IMR-90 (cell line): ENCODE data around the gene TMEM114. TPM values are rescaled to one million over a fixed set of nuclear protein-coding genes. Genes with fewer than 3 reads are reported as not detected.

Experiments
- ATAC-seq: fragments of 200-7000 bp; cut with Tn5 transposase; 2 replicates; pipeline ENCODE4 v1.9.1; 2020; ENCODE audit warnings: low read depth, mild to moderate bottlenecking, moderate library complexity
- BruUV-seq: library from RNA; stranded (reverse); fragments of 400-500 nt; replicated peaks from 2 replicates; lab custom pipeline; 2021; lab: Mats Ljungman, UMichigan
- CTCF ChIA-PET: fragments of 300-600 bp; formaldehyde crosslinking; extraction: SDS; loops from one replicate; lab custom pipeline; 2021; ENCODE audit warnings: antibody characterized with exemption; lab: Yijun Ruan, JAX
- POLR2A ChIA-PET: fragments of 300-600 bp; sonication (Branson Sonifier 250); formaldehyde crosslinking; loops from one replicate; lab custom pipeline; 2022; ENCODE audit warnings: antibody characterized with exemption; ENCODE audit not compliant: unreplicated experiment; lab: Charles Lee
- DNase-seq: peaks from one replicate; pipeline ENCODE4 v3.0.0; 2013
- H2AFZ ChIP-seq: replicated peaks from 2 replicates; pipeline ENCODE3; 2013; ENCODE audit warnings: low read length, mild to moderate bottlenecking; ENCODE audit not compliant: poor library complexity
- H2AK5ac ChIP-seq: 2 replicates; pipeline ENCODE4 v1.6.1; 2013; ENCODE audit warnings: low read depth, low read length, inconsistent platforms
- H2AK9ac ChIP-seq: replicated peaks from 2 replicates; pipeline ENCODE3; 2013; ENCODE audit warnings: mild to moderate bottlenecking, low read depth, low read length, moderate library complexity; ENCODE audit not compliant: poor library complexity
- H2BK120ac ChIP-seq: 2 replicates; pipeline ENCODE4 v1.6.1; 2013; ENCODE audit warnings: low read depth, low read length, inconsistent platforms
- H2BK15ac ChIP-seq: 3 replicates; pipeline ENCODE4 v1.6.1; 2013; ENCODE audit warnings: low read depth, low read length, inconsistent platforms
- H2BK20ac ChIP-seq: 2 replicates; pipeline ENCODE4 v1.6.1; 2013; ENCODE audit warnings: low read depth, mild to moderate bottlenecking, inconsistent platforms, low read length, moderate library complexity
- H2BK5ac ChIP-seq: 2 replicates; pipeline ENCODE4 v1.6.1; 2013; ENCODE audit warnings: mild to moderate bottlenecking, low read depth, low read length, inconsistent platforms; ENCODE audit not compliant: poor library complexity, severe bottlenecking
- H3K14ac ChIP-seq: replicated peaks from 2 replicates; pipeline ENCODE4 v1.6.1; 2013; ENCODE audit warnings: low read depth, low read length, inconsistent platforms
- H3K18ac ChIP-seq: 2 replicates; pipeline ENCODE4 v1.6.1; 2013; ENCODE audit warnings: low read depth, low read length, control low read depth
- H3K23ac ChIP-seq: 2 replicates; pipeline ENCODE4 v1.6.1; 2013; ENCODE audit warnings: low read depth, low read length, inconsistent platforms
- H3K27ac ChIP-seq: 2 replicates; pipeline ENCODE4 v1.5.1; 2013; ENCODE audit warnings: mild to moderate bottlenecking, control low read depth, low read length; ENCODE audit not compliant: insufficient read depth
- H3K27me3 ChIP-seq: 2 replicates; pipeline ENCODE4 v1.6.1; 2013; ENCODE audit warnings: low read length; ENCODE audit not compliant: control insufficient read depth, insufficient read depth
- H3K36me3 ChIP-seq: 2 replicates; pipeline ENCODE4 v1.6.1; 2013; ENCODE audit warnings: low read length, mixed read lengths; ENCODE audit not compliant: control insufficient read depth, insufficient read depth
- H3K4ac ChIP-seq: 2 replicates; pipeline ENCODE4 v1.6.1; 2013; ENCODE audit warnings: low read depth, low read length, inconsistent platforms
- H3K4me1 ChIP-seq: 2 replicates; pipeline ENCODE4 v1.6.1; 2013; ENCODE audit warnings: low read length, mixed read lengths; ENCODE audit not compliant: control insufficient read depth, insufficient read depth
- H3K4me2 ChIP-seq: 2 replicates; pipeline ENCODE4 v1.6.1; 2013; ENCODE audit warnings: low read depth, mild to moderate bottlenecking, control low read depth, low read length, moderate library complexity
- H3K4me3 ChIP-seq: 2 replicates; pipeline ENCODE4 v1.5.1; 2013; ENCODE audit warnings: low read depth, mild to moderate bottlenecking, control low read depth, low read length, moderate library complexity; ENCODE audit not compliant: insufficient read depth
- H3K56ac ChIP-seq: 2 replicates; pipeline ENCODE4 v1.6.1; 2013; ENCODE audit warnings: low read length, inconsistent platforms; ENCODE audit not compliant: insufficient read depth; ENCODE audit errors: extremely low read depth
- H3K79me1 ChIP-seq, 2 experiments: 2 replicates each; pipeline ENCODE4 v1.6.1; 2013; ENCODE audit warnings: low read length in 2 of 2, inconsistent platforms in 1 of 2, low read depth in 1 of 2
- H3K9ac ChIP-seq: 2 replicates; pipeline ENCODE4 v1.6.1; 2013; ENCODE audit warnings: low read depth, low read length, control low read depth
- H3K9me1 ChIP-seq: 2 replicates; pipeline ENCODE4 v1.6.1; 2013; ENCODE audit warnings: low read length, inconsistent platforms; ENCODE audit not compliant: insufficient read depth
- H3K9me3 ChIP-seq: 2 replicates; pipeline ENCODE4 v1.6.1; 2013; ENCODE audit warnings: low read length; ENCODE audit not compliant: control insufficient read depth, insufficient read depth
- H4K20me1 ChIP-seq: 2 replicates; pipeline ENCODE4 v1.6.1; 2013; ENCODE audit warnings: low read length, inconsistent platforms; ENCODE audit not compliant: insufficient read depth
- H4K5ac ChIP-seq: 2 replicates; pipeline ENCODE4 v1.6.1; 2013; ENCODE audit warnings: mild to moderate bottlenecking, low read depth, low read length, control low read depth
- H4K8ac ChIP-seq, 2 experiments: 2 replicates each; pipeline ENCODE4 v1.6.1; 2013; ENCODE audit warnings: low read depth in 2 of 2, low read length in 2 of 2, control low read depth in 1 of 2, inconsistent platforms in 1 of 2
- H4K91ac ChIP-seq: 2 replicates; pipeline ENCODE4 v1.6.1; 2013; ENCODE audit warnings: low read depth, low read length, inconsistent platforms; ENCODE audit not compliant: insufficient read depth
- BHLHE40 ChIP-seq: fragments of 150-350 bp; IDR thresholded peaks from 2 replicates; pipeline ENCODE4 v1.6.1; 2016; ENCODE audit warnings: mild to moderate bottlenecking, low read depth, low read length
- CEBPB ChIP-seq: IDR thresholded peaks from 2 replicates; pipeline ENCODE4 v1.6.1; 2012; ENCODE audit warnings: low read depth, low read length, improper control_type of control experiment
- CHD1 ChIP-seq: IDR thresholded peaks from 2 replicates; pipeline ENCODE4 v1.6.1; 2012; ENCODE audit warnings: low read depth, low read length, improper control_type of control experiment
- FOS ChIP-seq: fragments of 150-350 bp; IDR thresholded peaks from 2 replicates; pipeline ENCODE4 v1.6.1; 2016; ENCODE audit warnings: low read depth, low read length
- MAFK ChIP-seq: IDR thresholded peaks from 2 replicates; pipeline ENCODE4 v1.6.1; 2012; ENCODE audit warnings: low read depth, low read length, improper control_type of control experiment
- MAZ ChIP-seq: IDR thresholded peaks from 2 replicates; pipeline ENCODE4 v1.6.1; 2012; ENCODE audit warnings: low read depth, mild to moderate bottlenecking, low read length, improper control_type of control experiment, moderate library complexity, borderline replicate concordance
- MXI1 ChIP-seq: IDR thresholded peaks from 2 replicates; pipeline ENCODE4 v1.6.1; 2012; ENCODE audit warnings: low read depth, mild to moderate bottlenecking, low read length, moderate library complexity, borderline replicate concordance
- NFE2L2 ChIP-seq: fragments of 150-350 bp; IDR thresholded peaks from 2 replicates; pipeline ENCODE4 v1.6.1; 2016; ENCODE audit warnings: low read depth, mild to moderate bottlenecking, low read length
- POLR2A ChIP-seq: IDR thresholded peaks from 2 replicates; pipeline ENCODE4 v1.6.1; 2012; ENCODE audit warnings: mild to moderate bottlenecking, low read depth, low read length
- RAD21 ChIP-seq: IDR thresholded peaks from 2 replicates; pipeline ENCODE4 v1.6.1; 2012; ENCODE audit warnings: low read length, improper control_type of control experiment
- RCOR1 ChIP-seq: IDR thresholded peaks from 2 replicates; pipeline ENCODE4 v1.6.1; 2012; ENCODE audit warnings: mild to moderate bottlenecking, low read length, improper control_type of control experiment; ENCODE audit not compliant: insufficient replicate concordance
- RFX5 ChIP-seq: IDR thresholded peaks from 2 replicates; pipeline ENCODE4 v1.8.0; 2012; ENCODE audit warnings: low read depth, mild to moderate bottlenecking, low read length, moderate library complexity
- SMC3 ChIP-seq: fragments of 150-350 bp; IDR thresholded peaks from 2 replicates; pipeline ENCODE4 v1.6.1; 2016; ENCODE audit warnings: low read depth, mild to moderate bottlenecking, antibody characterized with exemption, low read length, moderate library complexity
- WGBS, 2 experiments: methylation state at CpG; one replicate each; pipeline versions ENCODE4 v1.1.5 to v1.1.7; 2013; ENCODE audit warnings: missing lambda C conversion rate in 2 of 2; ENCODE audit not compliant: insufficient read length in 1 of 2; ENCODE audit errors: extremely low coverage in 2 of 2; 5-methylcytosine and 5-hydroxymethylcytosine counted together
- dilution Hi-C: fragments of 300-500 bp; cut with HindIII; formaldehyde crosslinking; loops from one replicate; pipeline ENCODE4 v1.14.3; 2018; ENCODE audit warnings: low sequenced_read_pairs; ENCODE audit not compliant: unreplicated experiment
- in situ Hi-C: fragments of 300-500 bp; cut with MboI; formaldehyde crosslinking; loops from 3 replicates; pipeline ENCODE4 v1.14.3; 2019; ENCODE audit warnings: low sequenced_read_pairs, inconsistent platforms, mixed read lengths
- intact Hi-C: fragments of 100-400 bp; cut with micrococcal nuclease; formaldehyde crosslinking; loops from 2 replicates; pipeline ENCODE4 v1.10.0; 2022
- polyA plus RNA-seq, 3 experiments: library from polyadenylated mRNA; depleted of rRNA; stranded (reverse); fragments of >200 nt; gene quantifications; 2 replicates each; pipeline ENCODE4 v1.2.3, GENCODE V29; 2012; ENCODE audit warnings: low replicate concordance in 1 of 3
- total RNA-seq: library from RNA; depleted of rRNA; stranded (reverse); fragments of >200 nt; gene quantifications from 2 replicates; pipeline ENCODE4 v1.2.3, GENCODE V29; 2012
- TF ChIP-seq, protein P1 (sequence below): fragments of 150-350 bp; IDR thresholded peaks from 2 replicates; pipeline ENCODE4 v1.6.1; 2016; ENCODE audit warnings: low read depth, mild to moderate bottlenecking, low read length, moderate library complexity, borderline replicate concordance
- TF ChIP-seq, protein P2 (sequence below): fragments of 150-350 bp; IDR thresholded peaks from 2 replicates; pipeline ENCODE4 v1.6.1; 2017; ENCODE audit warnings: mild to moderate bottlenecking, antibody characterized with exemption, low read length, low read depth
- TF ChIP-seq, protein P3 (sequence below): conservative IDR thresholded peaks from 2 replicates; pipeline ENCODE4 v1.5.1; 2012; ENCODE audit warnings: mild to moderate bottlenecking, low read depth, low read length, improper control_type of control experiment

TMEM114 gene
- total and polyA plus RNA-seq, 2 of the 4 experiments (the other 2 are of a cell fraction) = not detected

DNA sequence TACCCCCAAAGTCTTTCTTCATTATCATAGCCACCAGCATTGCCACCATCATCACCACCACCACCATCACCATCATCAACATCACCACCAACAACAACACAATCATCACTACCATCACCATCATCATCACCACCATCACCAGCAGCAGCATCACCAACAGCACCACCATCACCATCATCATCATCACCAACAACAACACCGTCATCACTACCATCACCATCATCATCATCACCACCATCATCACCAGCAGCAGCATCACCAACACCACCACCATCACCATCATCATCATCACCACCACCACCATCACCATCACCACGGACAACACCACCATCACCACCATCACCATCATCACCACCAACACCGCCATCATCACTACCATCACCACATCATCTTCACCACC is 500 bp upstream of the TMEM114 start:
- ATAC-seq (no peak), DNase-seq (no peak)
- intact Hi-C loops = no loop called here
- no peak overlapping the region for H3K18ac ChIP-seq
- H3K36me3 ChIP-seq = no peaks in the 10 kb centered on the region
- H2BK20ac ChIP-seq = no peak overlapping the region
- H3K27ac ChIP-seq = no peak overlapping the region
- no peak overlapping the region for H3K56ac ChIP-seq
- H2AFZ ChIP-seq = no peak overlapping the region
- H2AK9ac ChIP-seq = no peak overlapping the region
- no peaks in the 10 kb centered on the region for H3K9me1 ChIP-seq
- H4K91ac ChIP-seq = no peak overlapping the region
- H3K4me3 ChIP-seq = no peak overlapping the region
- H4K20me1 ChIP-seq = no peaks in the 10 kb centered on the region
- H3K4ac ChIP-seq = no peak overlapping the region
- BruUV-seq = no TSS peak
- H3K27me3 ChIP-seq = peaks cover 32% of the 10 kb centered on the region
- WGBS, 2 experiments = 70% methylated on average over 3 of the region's 3 CpGs; no CpG with 5 or more reads in 1 of the 2 experiments
- no peak overlapping the region for H2BK120ac ChIP-seq
- in situ Hi-C loops = no loop called here
- TF ChIP-seq RFX5 (no peak), CHD1 (no peak), CEBPB (no peak), MAZ (no peak), POLR2A (no peak), NFE2L2 (no peak), RCOR1 (no peak), MAFK (no peak), SMC3 (no peak), RAD21 (no peak), BHLHE40 (no peak), MXI1 (no peak), FOS (no peak)
- TF ChIP-seq, protein P1, sequence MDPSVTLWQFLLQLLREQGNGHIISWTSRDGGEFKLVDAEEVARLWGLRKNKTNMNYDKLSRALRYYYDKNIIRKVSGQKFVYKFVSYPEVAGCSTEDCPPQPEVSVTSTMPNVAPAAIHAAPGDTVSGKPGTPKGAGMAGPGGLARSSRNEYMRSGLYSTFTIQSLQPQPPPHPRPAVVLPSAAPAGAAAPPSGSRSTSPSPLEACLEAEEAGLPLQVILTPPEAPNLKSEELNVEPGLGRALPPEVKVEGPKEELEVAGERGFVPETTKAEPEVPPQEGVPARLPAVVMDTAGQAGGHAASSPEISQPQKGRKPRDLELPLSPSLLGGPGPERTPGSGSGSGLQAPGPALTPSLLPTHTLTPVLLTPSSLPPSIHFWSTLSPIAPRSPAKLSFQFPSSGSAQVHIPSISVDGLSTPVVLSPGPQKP = no peak
- TF ChIP-seq, protein P2, sequence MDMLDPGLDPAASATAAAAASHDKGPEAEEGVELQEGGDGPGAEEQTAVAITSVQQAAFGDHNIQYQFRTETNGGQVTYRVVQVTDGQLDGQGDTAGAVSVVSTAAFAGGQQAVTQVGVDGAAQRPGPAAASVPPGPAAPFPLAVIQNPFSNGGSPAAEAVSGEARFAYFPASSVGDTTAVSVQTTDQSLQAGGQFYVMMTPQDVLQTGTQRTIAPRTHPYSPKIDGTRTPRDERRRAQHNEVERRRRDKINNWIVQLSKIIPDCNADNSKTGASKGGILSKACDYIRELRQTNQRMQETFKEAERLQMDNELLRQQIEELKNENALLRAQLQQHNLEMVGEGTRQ = no peak
- TF ChIP-seq, protein P3, sequence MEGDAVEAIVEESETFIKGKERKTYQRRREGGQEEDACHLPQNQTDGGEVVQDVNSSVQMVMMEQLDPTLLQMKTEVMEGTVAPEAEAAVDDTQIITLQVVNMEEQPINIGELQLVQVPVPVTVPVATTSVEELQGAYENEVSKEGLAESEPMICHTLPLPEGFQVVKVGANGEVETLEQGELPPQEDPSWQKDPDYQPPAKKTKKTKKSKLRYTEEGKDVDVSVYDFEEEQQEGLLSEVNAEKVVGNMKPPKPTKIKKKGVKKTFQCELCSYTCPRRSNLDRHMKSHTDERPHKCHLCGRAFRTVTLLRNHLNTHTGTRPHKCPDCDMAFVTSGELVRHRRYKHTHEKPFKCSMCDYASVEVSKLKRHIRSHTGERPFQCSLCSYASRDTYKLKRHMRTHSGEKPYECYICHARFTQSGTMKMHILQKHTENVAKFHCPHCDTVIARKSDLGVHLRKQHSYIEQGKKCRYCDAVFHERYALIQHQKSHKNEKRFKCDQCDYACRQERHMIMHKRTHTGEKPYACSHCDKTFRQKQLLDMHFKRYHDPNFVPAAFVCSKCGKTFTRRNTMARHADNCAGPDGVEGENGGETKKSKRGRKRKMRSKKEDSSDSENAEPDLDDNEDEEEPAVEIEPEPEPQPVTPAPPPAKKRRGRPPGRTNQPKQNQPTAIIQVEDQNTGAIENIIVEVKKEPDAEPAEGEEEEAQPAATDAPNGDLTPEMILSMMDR = no peak
- H2BK15ac ChIP-seq = no peak overlapping the region
- no peak overlapping the region for H3K23ac ChIP-seq
- no peak overlapping the region for H4K8ac ChIP-seq
- H3K4me2 ChIP-seq = no peak overlapping the region
- H3K9me3 ChIP-seq = peaks cover 2% of the 10 kb centered on the region; the same call in 1 of the 2 replicates
- no peak overlapping the region for H4K5ac ChIP-seq
- H2AK5ac ChIP-seq = no peak overlapping the region
- H2BK5ac ChIP-seq = peak overlapping the region; percentile 54
- H3K4me1 ChIP-seq = no peaks in the 10 kb centered on the region
- CTCF ChIA-PET = no interaction called here
- no peaks in the 10 kb centered on the region for H3K79me1 ChIP-seq
- dilution Hi-C loops = no loop called here
- no peak overlapping the region for H3K9ac ChIP-seq
- POLR2A ChIA-PET = no interaction called here
- no peak overlapping the region for H3K14ac ChIP-seq
